GM18861 (cell line): ENCODE results near the gene MYL7.

Experiments used
- ATAC-seq: cut with Tn5 transposase; IDR thresholded peaks from one replicate; pipeline ENCODE4 v1.9.1; 2021; ENCODE audit not compliant: unreplicated experiment

MYL7 gene

DNA sequence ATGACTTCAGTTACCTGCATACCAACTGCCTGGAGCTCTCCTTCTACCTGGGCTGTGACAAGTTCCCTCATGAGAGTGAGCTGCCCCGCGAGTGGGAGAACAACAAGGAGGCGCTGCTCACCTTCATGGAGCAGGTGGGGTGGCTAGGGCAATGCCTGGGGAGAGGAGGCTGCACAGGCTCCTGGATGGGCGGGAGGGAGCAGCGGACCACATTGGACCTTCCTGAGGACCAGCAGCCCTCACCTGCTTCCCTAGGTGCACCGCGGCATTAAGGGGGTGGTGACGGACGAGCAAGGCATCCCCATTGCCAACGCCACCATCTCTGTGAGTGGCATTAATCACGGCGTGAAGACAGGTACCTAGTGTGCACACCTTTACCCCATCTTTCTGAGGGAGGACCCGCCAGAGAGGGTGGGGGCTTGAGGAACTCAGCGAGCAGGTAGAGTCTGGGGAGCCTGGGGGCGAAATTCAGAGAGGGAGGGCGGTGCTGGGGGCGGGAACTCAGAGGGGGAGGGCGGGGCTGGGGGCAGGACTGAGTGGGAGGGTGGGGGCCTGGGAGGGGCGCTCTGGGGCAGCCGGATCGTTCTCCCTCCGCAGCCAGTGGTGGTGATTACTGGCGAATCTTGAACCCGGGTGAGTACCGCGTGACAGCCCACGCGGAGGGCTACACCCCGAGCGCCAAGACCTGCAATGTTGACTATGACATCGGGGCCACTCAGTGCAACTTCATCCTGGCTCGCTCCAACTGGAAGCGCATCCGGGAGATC is 28.0 kb downstream of the MYL7 start:
- ATAC-seq = no peak

DNA sequence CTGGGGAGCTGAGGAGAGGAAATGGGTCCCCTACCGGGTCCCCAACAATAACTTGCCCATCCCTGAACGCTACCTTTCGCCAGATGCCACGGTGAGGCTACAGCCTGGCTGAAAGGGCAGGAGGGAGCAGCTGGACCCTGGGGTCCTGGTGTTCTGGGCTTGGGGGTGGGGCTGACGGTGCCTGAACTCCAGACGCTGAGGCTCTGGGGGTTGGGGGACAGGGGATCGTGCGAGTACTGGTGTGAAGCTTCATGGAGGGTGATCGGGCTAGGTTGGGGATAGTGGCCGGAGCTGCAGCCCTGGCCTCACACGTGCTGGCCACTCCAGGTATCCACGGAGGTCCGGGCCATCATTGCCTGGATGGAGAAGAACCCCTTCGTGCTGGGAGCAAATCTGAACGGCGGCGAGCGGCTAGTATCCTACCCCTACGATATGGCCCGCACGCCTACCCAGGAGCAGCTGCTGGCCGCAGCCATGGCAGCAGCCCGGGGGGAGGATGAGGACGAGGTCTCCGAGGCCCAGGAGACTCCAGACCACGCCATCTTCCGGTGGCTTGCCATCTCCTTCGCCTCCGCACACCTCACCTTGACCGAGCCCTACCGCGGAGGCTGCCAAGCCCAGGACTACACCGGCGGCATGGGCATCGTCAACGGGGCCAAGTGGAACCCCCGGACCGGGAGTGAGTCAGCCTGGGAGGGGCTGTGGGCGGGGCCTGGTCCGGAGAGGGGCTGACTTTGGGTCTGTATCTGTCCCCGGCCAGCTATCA is 28.7 kb downstream of the MYL7 start:
- no peak for ATAC-seq

DNA sequence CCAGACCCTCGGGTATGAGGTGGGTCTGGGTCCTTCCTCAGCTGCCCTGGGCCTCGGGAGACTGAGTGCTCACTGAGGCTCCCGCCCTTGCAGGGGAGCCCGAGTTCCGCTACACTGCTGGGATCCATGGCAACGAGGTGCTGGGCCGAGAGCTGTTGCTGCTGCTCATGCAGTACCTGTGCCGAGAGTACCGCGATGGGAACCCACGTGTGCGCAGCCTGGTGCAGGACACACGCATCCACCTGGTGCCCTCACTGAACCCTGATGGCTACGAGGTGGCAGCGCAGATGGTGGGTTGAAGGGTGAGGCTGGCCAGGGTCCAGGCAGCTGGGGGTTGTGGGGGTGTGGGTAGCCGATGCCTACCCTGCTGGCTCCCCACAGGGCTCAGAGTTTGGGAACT is 29.4 kb downstream of the MYL7 start:
- ATAC-seq = no peak

DNA sequence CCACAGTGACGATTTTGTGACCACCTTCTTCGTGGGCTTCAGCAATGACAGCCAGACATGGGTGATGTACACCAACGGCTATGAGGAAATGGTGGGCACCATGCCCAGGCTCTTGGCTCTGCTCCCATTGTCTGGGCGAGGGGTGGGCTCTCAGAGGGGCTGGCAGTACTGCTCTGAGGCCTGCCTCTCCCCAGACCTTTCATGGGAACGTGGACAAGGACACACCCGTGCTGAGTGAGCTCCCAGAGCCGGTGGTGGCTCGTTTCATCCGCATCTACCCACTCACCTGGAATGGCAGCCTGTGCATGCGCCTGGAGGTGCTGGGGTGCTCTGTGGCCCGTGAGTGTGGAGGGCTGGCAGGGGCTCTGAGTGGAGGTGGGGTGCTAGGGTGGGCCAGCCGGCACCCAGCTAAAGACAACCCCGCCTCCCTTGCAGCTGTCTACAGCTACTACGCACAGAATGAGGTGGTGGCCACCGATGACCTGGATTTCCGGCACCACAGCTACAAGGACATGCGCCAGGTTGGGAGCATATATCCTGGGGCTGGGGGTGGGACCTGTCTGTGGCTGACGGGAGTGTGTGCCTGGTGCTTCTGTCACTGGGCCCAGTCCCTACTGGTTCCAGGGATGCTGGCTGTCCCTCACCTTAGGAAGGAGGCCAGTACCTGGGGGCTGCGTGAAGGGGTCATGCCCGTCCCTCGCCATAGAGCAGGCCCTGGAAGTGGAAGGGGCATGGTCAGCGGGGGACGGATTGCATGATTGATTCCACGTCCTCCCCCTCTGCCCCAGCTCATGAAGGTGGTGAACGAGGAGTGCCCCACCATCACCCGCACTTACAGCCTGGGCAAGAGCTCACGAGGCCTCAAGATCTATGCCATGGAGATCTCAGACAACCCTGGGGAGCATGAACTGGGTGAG is 30.2 kb downstream of the MYL7 start:
- ATAC-seq = no peak

DNA sequence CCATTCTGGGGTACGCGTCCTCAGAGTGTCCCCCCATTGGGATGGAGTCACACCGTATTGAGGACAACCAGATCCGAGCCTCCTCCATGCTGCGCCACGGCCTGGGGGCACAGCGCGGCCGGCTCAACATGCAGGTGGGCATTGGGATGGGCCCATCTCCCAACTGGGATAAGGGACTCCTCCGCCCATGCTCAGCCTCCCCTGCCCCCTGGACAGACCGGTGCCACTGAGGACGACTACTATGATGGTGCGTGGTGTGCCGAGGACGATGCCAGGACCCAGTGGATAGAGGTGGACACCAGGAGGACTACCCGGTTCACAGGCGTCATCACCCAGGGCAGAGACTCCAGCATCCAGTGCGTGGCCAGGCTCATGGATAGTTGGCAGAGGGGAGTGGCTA is 31.1 kb downstream of the MYL7 start:
- no peak for ATAC-seq

DNA sequence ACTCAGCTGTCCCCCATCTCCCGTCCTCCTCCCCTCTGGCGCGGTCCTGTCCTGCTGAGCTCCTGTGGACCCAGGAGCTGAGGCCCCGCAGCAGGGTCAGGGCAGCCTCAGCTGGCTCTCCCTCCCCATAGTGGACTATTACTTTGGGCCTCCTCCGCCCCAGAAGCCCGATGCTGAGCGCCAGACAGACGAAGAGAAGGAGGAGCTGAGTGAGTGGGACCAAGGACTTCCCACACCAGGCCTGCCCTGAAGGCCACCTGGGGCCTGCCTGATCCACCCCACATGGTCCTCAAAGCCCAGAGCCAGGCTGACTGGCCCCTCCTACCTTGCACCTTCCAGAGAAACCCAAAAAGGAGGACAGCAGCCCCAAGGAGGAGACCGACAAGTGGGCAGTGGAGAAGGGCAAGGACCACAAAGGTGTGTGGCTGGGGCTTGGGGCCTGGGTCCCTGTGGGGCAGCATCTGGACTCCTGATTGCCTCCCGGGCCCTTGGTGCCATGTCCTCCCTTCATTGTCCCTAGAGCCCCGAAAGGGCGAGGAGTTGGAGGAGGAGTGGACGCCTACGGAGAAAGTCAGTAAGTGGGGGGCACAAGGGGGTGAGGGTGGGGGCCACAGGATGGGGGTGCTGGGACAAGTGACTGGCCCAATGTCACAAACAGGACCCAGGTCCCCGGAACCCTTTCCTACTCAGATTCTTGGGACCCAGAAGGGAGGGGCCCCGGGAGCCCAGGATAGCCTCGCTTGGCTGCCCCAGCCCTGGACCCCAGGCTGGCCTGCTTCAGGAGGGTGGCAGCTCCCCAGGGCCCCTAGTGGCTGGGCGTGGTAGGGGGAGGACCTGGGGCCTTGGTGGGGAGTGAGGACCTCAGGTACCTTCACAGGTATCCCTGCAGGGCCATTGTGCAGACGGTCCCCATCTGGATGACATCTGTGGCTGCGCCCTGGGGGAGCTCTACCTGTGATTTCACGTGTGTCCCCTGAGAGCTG is 32.1 kb downstream of the MYL7 start:
- ATAC-seq = no peak

DNA sequence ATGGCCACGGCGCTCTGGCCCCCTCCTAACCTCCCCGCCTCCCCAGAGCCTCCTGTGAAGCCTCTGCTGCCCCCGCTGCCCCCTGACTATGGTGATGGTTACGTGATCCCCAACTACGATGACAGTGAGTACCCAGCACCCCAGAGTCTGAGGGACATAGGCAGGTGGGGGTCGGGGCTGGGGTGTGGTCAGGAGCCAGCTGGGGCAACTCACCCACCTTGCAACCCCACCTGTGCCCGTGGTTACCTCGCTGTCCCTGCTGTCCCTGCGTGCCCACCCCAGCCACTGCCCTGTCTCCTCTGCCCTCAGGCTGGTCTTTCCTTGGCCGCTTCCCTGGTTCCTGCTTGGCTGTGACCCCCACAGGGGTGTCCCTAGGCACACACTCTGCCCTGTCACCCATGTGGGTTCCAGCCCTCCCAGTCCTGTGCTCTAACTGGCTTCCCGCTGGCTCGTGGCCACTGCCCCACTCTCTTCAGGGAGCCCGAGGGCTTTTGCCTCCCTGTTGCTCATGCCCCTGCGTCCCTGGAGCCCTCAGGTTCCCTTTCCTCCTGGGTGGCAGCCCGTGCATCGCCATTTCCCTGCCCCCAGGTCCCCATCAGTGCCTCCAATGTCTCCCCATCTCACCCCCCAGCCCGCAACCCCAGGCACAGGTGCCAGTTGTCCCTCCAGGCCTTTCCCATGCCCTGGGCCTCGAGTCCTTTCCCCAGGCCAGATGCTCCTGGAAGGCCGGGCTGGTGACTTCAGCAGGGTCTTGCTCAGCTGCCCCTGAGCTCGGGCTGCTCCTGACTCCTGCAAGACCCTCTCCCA is 33.0 kb downstream of the MYL7 start:
- ATAC-seq = no peak

DNA sequence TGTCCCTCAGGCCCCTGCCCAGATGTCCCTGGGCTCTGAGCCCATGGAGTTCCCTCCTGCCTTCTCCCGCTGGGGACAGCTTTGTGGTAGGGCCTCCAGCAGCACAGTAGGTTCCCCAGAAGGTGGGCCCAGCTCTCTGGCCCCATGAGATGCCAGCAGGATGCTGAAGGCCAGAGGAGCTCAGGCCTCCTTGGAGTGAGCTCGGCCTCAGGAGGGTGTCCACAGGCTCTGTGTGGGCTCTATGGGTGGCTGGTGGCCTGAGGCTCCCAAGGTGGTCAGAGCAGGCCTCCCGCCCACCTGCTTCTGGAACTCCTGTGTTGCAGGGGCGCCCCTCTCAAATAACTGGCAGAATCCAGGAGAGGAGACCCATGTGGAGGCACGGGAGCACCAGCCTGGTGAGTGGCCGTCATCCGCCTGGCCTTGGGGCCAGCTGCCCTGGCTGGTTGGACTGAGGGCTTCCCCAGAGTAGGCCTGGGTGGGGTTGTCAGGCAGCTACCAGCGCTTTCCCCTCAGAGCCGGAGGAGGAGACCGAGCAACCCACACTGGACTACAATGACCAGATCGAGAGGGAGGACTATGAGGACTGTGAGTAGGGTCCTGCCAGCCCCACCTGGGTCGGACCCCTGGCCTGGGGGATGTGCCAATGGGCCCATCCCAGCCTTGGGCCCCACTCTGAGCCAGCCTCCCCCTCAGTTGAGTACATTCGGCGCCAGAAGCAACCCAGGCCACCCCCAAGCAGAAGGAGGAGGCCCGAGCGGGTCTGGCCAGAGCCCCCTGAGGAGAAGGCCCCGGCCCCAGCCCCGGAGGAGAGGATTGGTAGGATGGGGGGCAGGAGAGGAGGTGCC is 33.8 kb downstream of the MYL7 start:
- no peak for ATAC-seq

DNA sequence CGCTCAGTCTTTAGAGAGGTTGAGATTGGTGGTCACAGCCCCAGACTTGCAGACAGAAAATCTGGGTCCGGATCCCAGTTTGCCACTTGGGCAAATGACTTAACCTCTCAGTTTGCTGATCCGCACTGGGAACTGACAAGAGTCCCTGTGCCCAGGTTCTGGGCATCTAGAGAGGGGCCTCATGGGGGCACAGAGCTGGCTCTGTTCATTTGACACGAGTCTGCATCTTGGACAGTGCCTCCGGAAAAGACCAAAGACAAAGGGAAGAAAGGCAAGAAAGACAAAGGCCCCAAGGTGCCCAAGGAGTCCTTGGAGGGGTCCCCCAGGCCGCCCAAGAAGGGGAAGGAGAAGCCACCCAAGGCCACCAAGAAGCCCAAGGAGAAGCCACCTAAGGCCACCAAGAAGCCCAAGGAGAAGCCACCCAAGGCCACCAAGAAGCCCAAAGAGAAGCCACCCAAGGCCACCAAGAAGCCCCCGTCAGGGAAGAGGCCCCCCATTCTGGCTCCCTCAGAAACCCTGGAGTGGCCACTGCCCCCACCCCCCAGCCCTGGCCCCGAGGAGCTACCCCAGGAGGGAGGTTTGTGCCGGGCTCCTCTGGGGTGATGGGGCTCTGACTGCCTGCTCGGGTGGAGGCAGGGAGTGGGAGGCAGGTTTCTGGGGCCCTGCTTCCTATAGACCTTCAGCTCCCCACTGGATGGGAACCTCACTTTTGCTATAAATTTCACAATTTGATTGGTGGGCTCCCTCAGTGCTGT is 34.6 kb downstream of the MYL7 start:
- no peak for ATAC-seq

DNA sequence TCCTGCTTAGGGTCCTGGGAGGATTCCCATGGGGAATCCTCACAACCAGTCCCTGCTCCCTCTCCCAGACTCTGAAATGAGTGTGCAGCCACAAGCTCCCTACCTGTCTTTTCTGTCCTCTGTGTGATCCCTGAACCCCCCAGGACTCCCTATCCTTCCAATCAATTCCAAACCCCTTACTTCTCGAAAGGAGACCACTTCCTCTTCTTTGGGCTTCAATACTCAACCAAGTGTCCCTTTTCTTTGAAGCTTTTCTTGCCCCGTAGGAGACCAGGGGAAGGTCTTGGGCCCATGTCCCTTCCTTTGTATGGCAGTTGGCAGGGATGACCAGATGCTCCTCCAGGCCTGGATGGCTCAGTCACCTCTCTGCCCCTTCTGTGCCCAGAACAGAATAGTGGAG is 35.3 kb downstream of the MYL7 start:
- no peak for ATAC-seq

DNA sequence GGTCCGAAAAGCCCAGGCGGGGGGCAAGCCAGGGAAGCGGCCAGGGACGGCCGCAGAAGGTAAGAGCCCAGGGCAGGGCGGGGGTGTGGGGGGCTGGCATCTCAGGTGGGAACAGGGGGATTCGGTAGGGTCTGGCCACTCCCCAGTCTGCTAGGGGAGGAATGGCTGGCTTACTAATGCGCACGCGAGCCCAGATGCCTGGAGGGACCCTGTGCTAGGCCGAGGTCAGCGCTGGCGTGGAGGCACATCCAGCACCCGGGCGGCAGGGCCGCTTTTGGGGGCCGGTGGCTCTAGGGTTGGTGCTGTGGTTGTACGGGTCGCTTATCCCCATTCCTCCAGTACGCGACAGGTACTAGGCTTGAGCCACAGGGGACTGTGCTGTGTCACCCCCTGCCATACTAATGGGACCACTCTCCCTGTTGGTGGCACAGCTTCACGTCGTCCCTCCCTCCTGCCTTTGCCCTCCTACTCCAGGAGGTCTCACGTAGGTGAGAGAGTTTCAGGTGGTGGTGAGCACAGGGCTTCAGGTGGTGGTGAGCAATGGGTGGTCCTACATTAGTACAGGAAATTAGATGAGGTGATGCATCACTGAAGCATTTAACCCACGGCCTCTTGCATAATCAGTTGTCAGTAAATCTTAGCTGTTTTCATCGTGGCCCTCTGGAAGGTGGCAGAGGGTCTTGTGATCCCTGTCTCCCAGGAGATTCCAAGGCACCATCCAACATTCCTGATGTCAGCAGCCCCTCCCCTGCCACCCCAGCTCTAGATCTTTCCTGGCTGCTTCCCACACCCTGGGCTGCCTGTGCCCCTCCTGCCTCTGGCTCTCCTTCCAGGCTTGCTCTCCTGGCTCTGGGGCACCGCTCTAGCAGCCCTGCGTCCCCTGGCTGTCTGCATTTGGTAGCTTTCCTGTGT is 36.0 kb downstream of the MYL7 start:
- no peak for ATAC-seq

DNA sequence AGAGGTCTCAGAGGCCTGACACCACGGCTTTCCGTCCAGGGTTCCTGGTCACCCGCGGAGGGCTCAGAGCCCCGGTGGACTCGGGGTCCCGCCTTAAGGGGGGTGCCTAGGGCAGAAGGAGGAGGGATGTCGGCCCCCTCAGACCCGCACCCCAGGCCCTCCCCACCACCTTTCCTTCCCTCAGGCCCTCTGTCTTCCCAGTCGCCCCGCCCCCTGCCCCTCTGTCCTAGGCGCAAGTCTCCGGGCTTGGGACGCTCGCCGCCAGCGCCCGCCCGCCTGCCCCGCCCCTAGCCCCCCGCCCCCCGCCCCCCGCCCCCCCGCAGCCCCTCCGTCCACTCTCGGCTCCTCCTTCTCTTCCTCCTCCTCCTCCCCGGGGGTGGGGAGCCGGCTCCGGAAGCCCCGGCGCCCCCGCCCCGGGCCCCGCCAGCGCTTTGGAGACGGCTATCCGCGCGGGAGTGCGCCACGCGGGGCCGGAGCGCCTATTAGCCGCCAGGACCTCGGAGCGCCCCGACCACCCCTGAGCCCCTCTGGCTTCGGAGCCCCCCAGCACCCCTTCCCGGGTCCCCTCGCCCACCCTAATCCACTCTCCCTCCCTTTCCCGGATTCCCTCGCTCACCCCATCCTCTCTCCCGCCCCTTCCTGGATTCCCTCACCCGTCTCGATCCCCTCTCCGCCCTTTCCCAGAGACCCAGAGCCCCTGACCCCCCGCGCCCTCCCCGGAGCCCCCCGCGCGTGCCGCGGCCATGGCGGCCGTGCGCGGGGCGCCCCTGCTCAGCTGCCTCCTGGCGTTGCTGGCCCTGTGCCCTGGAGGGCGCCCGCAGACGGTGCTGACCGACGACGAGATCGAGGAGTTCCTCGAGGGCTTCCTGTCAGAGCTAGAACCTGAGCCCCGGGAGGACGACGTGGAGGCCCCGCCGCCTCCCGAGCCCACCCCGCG is 36.9 kb downstream of the MYL7 start, which contains the start of gene AEBP1:
TSS of gene AEBP1 (plus strand) at position 423 of the 937 bp plus-strand sequence. CDS start at position 744, 321 bp downstream.
- ATAC-seq = no peak

DNA sequence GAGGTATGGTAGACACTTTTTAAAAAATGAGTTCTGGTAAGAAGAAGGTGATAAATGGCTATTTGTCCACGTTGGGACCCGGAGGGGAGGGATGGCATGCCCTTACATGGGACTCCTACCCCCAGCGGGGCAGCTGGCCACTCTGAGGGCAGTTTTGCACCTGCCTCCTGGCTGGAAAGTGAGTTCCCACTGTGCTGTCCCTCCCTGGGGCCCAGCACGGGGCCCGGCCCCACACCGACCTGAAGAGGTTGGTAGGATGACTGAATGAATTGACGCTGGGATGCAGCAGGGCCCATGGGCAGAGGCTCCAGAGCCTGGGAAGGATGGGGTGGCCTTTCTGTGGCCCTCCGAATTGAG is 37.6 kb downstream of the MYL7 start:
- no peak for ATAC-seq

DNA sequence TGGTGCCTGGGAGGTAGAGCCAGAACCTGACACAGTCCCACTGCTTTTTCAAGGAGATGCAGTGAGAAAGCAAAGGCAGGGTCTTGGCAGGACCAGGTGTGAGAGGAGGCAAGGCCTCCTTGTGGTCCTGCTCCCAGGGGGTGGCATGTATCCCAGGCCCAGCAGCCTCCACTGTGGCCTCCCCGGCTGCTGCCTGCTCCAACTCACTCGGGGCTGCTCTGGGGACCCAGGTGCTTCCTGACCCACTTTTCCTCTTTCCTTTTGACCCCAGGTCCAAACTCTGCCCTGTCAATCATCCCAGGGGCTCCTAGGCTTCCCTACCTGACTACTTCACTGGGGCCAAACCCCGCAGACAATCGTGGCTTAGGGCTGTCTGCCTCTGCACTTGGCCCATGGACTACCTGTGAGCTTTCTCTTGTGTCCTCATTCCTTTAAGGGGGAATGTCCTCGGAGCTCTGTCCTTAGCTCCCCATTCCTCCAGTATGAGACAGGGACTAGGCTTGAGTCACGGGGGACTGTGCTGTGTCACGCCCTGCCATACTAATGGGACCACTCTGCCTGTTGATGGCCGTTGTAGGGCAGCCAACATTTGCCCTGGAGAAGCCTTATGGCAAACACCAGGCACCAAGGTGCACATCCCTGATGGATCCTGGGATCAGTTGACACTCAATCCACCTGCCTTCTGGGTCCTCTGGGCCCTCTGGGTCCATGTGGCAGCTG is 38.1 kb downstream of the MYL7 start:
- ATAC-seq = no peak
